ENCODE results near the gene RPS6KL1. TPM values are rescaled to one million over a fixed set of nuclear protein-coding genes. Genes with fewer than 3 reads are reported as not detected.

Gene RPS6KL1
- total and polyA plus RNA-seq, 8 donors: 0.62 to 6.7 (median 1.2) TPM

DNA sequence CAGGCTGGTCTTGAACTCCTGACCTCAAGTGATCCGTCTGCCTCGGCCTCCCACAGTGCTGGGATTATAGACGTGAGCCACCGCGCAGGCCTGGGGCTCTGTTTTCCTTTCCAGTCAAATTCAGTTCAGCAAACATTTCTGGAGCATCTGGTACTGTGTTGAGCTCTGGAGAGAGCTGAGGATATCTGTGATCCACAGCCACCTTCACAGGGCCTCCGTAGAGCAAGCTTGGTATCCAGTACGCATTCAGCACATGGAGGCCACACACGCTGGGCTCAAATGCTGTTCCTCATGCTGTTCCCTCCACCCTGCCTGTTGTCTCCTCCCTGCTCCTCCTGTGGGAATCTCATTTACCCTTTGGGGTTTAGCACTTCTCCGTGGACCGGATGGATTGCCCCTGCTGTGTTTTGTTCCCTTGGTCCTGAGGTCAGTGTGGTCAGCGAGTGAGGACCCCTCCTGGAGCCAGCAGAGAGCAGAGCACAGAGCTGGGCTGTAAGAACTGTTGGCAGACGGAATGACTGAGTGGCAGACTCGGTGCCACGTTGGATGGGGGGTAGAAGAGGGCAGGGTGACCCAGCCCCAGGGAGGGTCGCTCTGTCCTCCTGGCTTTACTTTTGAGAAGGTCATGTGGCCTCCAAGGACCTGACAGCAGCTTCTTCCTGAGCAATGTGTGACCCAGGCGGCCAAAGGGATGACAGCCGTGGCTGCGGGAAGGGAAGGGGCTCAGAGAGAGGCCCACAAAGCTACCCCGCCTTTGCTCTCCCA, 891 bp downstream of the RPS6KL1 start:
- H3K4me1 ChIP-seq: peaks cover 5 to 13% of the 10 kb centered on the region in 2 donors
- intact Hi-C loops (cut with DNase I): no loop called here

DNA sequence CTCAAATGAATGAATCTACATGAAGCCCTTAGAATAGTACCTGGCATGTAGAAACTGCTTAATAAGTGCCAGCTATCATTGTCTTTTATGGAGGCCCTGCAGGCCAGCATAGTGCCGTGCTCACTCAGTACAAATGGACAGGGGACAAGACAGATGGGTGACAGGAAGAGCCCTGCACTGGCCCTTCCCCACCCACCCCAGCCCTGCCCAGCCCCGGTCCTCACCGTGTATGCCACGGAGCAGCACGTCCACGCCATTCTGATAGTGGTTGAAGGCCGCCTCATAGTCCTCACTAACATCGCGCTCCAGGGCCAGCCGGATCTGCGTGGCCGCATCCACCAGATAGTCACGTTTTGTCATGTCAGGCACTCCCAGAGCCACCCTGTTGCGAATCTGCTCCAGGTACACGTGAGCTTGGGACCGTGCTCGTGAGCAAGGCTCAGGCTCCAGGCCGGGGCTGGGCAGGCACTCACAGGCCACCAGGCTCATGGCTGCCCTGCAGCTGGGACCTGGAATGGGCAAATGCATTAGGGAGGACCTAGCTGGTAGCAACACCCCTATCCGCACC, 1.9 kb downstream of the RPS6KL1 start:
- Histone ChIP-seq H3K4me3 (no peak overlapping the region), H3K36me3 (no peaks in the 10 kb centered on the region), H3K27me3 (peaks cover 0 to 17% of the 10 kb centered on the region in 2 donors), H3K9me3 (no peaks in the 10 kb centered on the region), H3K27ac (no peak overlapping the region), H3K4me1 (peaks cover 8 to 13% of the 10 kb centered on the region in 2 donors)
- ATAC-seq (no peak), DNase-seq (peak in 1 of 4 donors; percentile 59)
- TF ChIP-seq, protein P1, sequence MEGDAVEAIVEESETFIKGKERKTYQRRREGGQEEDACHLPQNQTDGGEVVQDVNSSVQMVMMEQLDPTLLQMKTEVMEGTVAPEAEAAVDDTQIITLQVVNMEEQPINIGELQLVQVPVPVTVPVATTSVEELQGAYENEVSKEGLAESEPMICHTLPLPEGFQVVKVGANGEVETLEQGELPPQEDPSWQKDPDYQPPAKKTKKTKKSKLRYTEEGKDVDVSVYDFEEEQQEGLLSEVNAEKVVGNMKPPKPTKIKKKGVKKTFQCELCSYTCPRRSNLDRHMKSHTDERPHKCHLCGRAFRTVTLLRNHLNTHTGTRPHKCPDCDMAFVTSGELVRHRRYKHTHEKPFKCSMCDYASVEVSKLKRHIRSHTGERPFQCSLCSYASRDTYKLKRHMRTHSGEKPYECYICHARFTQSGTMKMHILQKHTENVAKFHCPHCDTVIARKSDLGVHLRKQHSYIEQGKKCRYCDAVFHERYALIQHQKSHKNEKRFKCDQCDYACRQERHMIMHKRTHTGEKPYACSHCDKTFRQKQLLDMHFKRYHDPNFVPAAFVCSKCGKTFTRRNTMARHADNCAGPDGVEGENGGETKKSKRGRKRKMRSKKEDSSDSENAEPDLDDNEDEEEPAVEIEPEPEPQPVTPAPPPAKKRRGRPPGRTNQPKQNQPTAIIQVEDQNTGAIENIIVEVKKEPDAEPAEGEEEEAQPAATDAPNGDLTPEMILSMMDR (IDR thresholded peaks at IDR 0.05): no peak
- intact Hi-C loops (cut with DNase I): no loop called here

More for the DNA sequence above, 891 bp downstream of the RPS6KL1 start:
- TF ChIP-seq, protein P1 (IDR thresholded peaks at IDR 0.05): no peak
- Histone ChIP-seq H3K27me3 (peaks cover 0 to 17% of the 10 kb centered on the region in 2 donors), H3K9me3 (no peaks in the 10 kb centered on the region), H3K36me3 (no peaks in the 10 kb centered on the region), H3K27ac (no peak overlapping the region), H3K4me3 (peak overlapping the region in 1 of 2 donors; percentile 53)
- no peak for DNase-seq
- no peak for ATAC-seq

DNA sequence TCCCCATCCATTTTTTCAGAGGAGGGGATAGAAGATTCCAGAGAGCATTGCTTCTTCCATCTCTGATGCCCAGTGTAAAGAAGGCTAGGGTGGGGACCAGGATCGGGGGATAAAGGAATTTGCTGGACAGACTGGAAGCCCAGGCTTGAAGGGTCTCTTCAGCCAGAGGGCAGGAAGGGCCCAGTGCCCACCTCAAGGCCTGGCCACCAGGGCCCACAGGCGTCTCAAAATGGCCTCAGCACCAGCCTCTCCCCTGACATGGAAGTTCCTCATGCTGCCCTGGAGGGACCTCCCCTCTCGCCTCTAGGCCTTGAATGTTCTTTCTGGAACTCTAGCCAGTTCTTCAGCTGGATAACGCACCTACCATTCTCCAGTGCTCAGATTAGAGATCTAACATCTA, 2.8 kb downstream of the RPS6KL1 start:
- H3K4me3 ChIP-seq: no peak overlapping the region
- H3K4me1 ChIP-seq: peaks cover 8 to 13% of the 10 kb centered on the region in 2 donors
- TF ChIP-seq, protein P1 (IDR thresholded peaks at IDR 0.05): no peak
- intact Hi-C loops (cut with DNase I): no loop called here
- H3K36me3 ChIP-seq: no peaks in the 10 kb centered on the region
- peaks cover 0 to 17% of the 10 kb centered on the region in 2 donors for H3K27me3 ChIP-seq
- no peak for ATAC-seq
- DNase-seq: peak in 1 of 4 donors; percentile 24
- H3K27ac ChIP-seq: no peak overlapping the region
- no peaks in the 10 kb centered on the region for H3K9me3 ChIP-seq

DNA sequence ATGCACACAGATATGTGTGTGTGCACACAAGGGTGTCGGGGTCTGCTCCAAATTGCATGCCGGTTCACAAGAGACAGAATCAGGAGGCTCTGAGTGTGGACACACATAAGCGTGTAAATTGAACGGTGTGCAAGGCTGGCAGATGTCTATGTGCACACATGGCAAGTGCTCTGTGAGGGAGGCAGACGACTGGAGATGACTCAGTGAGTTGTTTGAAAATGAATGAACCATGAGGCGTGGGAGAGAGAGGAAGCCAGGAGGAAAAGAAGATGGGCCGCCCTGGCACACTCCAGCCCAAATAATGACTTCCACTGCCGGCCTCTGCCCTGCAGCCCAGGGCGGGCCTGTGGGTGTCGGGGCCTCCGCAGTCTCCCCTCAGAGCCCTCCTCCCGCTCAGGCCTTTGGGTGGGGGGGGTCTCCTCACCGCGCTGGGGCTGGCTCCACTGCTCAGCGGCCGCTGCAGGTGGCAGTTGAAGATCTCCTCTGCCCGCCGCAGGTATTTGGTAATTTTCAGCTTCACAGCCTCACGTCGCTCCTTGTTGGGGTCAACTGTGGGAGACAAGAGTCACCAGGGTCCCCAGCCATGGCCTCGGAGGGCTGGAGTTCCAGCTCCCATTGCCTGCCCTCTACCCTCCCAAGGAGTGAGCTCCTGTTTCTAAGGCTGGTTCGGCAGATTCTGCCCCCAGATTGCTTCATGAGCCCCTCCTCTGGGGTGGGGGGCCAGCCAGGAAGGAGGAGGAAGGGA, 3.5 kb downstream of the RPS6KL1 start:
- DNase-seq (peak in 1 of 4 donors; percentile 46), ATAC-seq (no peak)
- Histone ChIP-seq H3K27ac (no peak overlapping the region), H3K36me3 (no peaks in the 10 kb centered on the region), H3K4me1 (peaks cover 8 to 13% of the 10 kb centered on the region in 2 donors), H3K4me3 (no peak overlapping the region), H3K27me3 (peaks cover 0 to 17% of the 10 kb centered on the region in 2 donors), H3K9me3 (no peaks in the 10 kb centered on the region)
- intact Hi-C loops (cut with DNase I): loop anchor here in 1 of 2 donors (5.0 kb wide), 1 partner anchor 168 kb away; no protein-coding TSS in a partner anchor
- TF ChIP-seq, protein P1 (IDR thresholded peaks at IDR 0.05): no peak
